Duodenal mucosa (tissue), 2 donors: Measurements from ENCODE around the gene PRRC2B.

Source experiments
- H3K27ac ChIP-seq: one replicate; pipeline ENCODE4 v1.7.0; 2013; ENCODE audit warnings: low read depth, low read length
- H3K27me3 ChIP-seq, 2 donors: one replicate each; pipeline ENCODE4 v1.7.0; 2013; ENCODE audit warnings: low read length in 2 of 2, control low read depth in 1 of 2; ENCODE audit not compliant: insufficient read depth in 2 of 2, control insufficient read depth in 1 of 2
- H3K36me3 ChIP-seq, 2 donors: one replicate each; pipeline ENCODE4 v1.7.0; 2013; ENCODE audit warnings: low read length in 2 of 2, control low read depth in 1 of 2; ENCODE audit not compliant: insufficient read depth in 2 of 2, control insufficient read depth in 1 of 2
- H3K4me1 ChIP-seq, 2 donors: one replicate each; pipeline ENCODE4 v1.7.0; 2013; ENCODE audit warnings: low read length in 2 of 2, control low read depth in 1 of 2; ENCODE audit not compliant: insufficient read depth in 2 of 2, control insufficient read depth in 1 of 2
- H3K4me3 ChIP-seq, 2 donors: one replicate each; pipeline ENCODE4 v1.7.0; 2013; ENCODE audit warnings: low read length in 2 of 2, low read depth in 1 of 2
- H3K9ac ChIP-seq, 2 donors: one replicate each; pipeline ENCODE4 v1.7.0; 2013; ENCODE audit warnings: low read length in 2 of 2, low read depth in 1 of 2
- H3K9me3 ChIP-seq, 2 donors: one replicate each; pipeline ENCODE4 v1.7.0; 2013; ENCODE audit warnings: low read length in 2 of 2, control low read depth in 1 of 2; ENCODE audit not compliant: control insufficient read depth in 1 of 2

The PRRC2B gene

GRCh38 chr9:131528186-131528585 lies 134.3 kb downstream of the PRRC2B start:
- Histone ChIP-seq H3K27me3 (no peaks in the 10 kb centered on the region), H3K4me3 (no peak overlapping the region), H3K4me1 (peaks cover 9 to 11% of the 10 kb centered on the region in 2 donors), H3K9ac (no peak overlapping the region), H3K36me3 (peaks cover 27 to 57% of the 10 kb centered on the region in 2 donors), H3K9me3 (no peaks in the 10 kb centered on the region), H3K27ac (no peak overlapping the region)

GRCh38 chr9:131528886-131529505 lies 135.1 kb downstream of the PRRC2B start:
- Histone ChIP-seq H3K36me3 (peaks cover 24 to 50% of the 10 kb centered on the region in 2 donors), H3K27ac (no peak overlapping the region), H3K9me3 (no peaks in the 10 kb centered on the region), H3K27me3 (no peaks in the 10 kb centered on the region), H3K4me3 (no peak overlapping the region), H3K4me1 (peaks cover 9 to 11% of the 10 kb centered on the region in 2 donors), H3K9ac (no peak overlapping the region)

GRCh38 chr9:131529597-131530545 lies 136.0 kb downstream of the PRRC2B start:
- H3K27ac ChIP-seq, result no peak overlapping the region
- H3K9ac ChIP-seq, result peak overlapping the region; percentile 75 to 81
- no peaks in the 10 kb centered on the region for H3K9me3 ChIP-seq
- peaks cover 15 to 41% of the 10 kb centered on the region in 2 donors for H3K36me3 ChIP-seq
- no peaks in the 10 kb centered on the region for H3K27me3 ChIP-seq
- peak overlapping the region; percentile 83 to 86 for H3K4me3 ChIP-seq
- H3K4me1 ChIP-seq, result peaks cover 15 to 16% of the 10 kb centered on the region in 2 donors

- no peak overlapping the region for H3K27ac ChIP-seq
- no peaks in the 10 kb centered on the region for H3K27me3 ChIP-seq
- H3K4me1 ChIP-seq, result peaks cover 15 to 18% of the 10 kb centered on the region in 2 donors
- peak overlapping the region; percentile 83 to 86 for H3K4me3 ChIP-seq
- H3K9ac ChIP-seq, result peak overlapping the region; percentile 75 to 81
- no peaks in the 10 kb centered on the region for H3K9me3 ChIP-seq
- H3K36me3 ChIP-seq, result peaks cover 12 to 35% of the 10 kb centered on the region in 2 donors
These were observed 136.6 kb downstream of the PRRC2B start for GRCh38 chr9:131530546-131530919.

- H3K27ac ChIP-seq, result peak within 1 kb of the TSS; percentile 20
- no peaks in the 10 kb centered on the region for H3K9me3 ChIP-seq
- peaks cover 6 to 29% of the 10 kb centered on the region in 2 donors for H3K36me3 ChIP-seq
- peaks cover 15 to 18% of the 10 kb centered on the region in 2 donors for H3K4me1 ChIP-seq
- H3K9ac ChIP-seq, result peak within 1 kb of the TSS; percentile 75 to 81
- peak within 1 kb of the TSS; percentile 83 to 86 for H3K4me3 ChIP-seq
- H3K27me3 ChIP-seq, result no peaks in the 10 kb centered on the region
These were observed 137.3 kb downstream of the PRRC2B start, which contains the start of gene UCK1 for GRCh38 chr9:131530920-131531832. TSS of gene UCK1 (minus strand) at chr9:131531263. CDS start at chr9:131531174, 89 bp downstream.

GRCh38 chr9:131534721-131535237 lies 140.9 kb downstream of the PRRC2B start:
- peak overlapping the region in 1 of 2 donors; percentile 30 for H3K4me3 ChIP-seq
- H3K27ac ChIP-seq, result no peak overlapping the region
- no peaks in the 10 kb centered on the region for H3K27me3 ChIP-seq
- H3K36me3 ChIP-seq, result peaks cover 0 to under 1% of the 10 kb centered on the region in 2 donors
- peaks cover 12 to 15% of the 10 kb centered on the region in 2 donors for H3K4me1 ChIP-seq
- no peaks in the 10 kb centered on the region for H3K9me3 ChIP-seq
- H3K9ac ChIP-seq, result no peak overlapping the region

GRCh38 chr9:131537946-131538345 lies 144.1 kb downstream of the PRRC2B start:
- Histone ChIP-seq H3K9me3 (peaks cover 0 to 2% of the 10 kb centered on the region in 2 donors), H3K27me3 (no peaks in the 10 kb centered on the region), H3K9ac (no peak overlapping the region), H3K27ac (no peak overlapping the region), H3K36me3 (no peaks in the 10 kb centered on the region), H3K4me3 (no peak overlapping the region), H3K4me1 (peaks cover 5 to 8% of the 10 kb centered on the region in 2 donors)

- Histone ChIP-seq H3K27me3 (no peaks in the 10 kb centered on the region), H3K36me3 (no peaks in the 10 kb centered on the region), H3K9ac (no peak overlapping the region), H3K9me3 (peaks cover 10 to 11% of the 10 kb centered on the region in 2 donors), H3K4me3 (no peak overlapping the region), H3K27ac (no peak overlapping the region), H3K4me1 (peaks cover 3 to 6% of the 10 kb centered on the region in 2 donors)
These were observed 145.5 kb downstream of the PRRC2B start for GRCh38 chr9:131539223-131539923.

- no peak overlapping the region for H3K27ac ChIP-seq
- no peak overlapping the region for H3K4me3 ChIP-seq
- peaks cover 10 to 11% of the 10 kb centered on the region in 2 donors for H3K9me3 ChIP-seq
- H3K27me3 ChIP-seq, result peaks cover 8 to 15% of the 10 kb centered on the region in 2 donors
- H3K36me3 ChIP-seq, result no peaks in the 10 kb centered on the region
- H3K4me1 ChIP-seq, result peaks cover 0 to 10% of the 10 kb centered on the region in 2 donors
- H3K9ac ChIP-seq, result no peak overlapping the region
These were observed 149.3 kb downstream of the PRRC2B start for GRCh38 chr9:131543141-131543540.
